GM19239 (cell line): ENCODE measurements around the gene COL21A1.

ENCODE experiments used
- DNase-seq: peaks from one replicate; pipeline ENCODE4 v3.0.0; 2011; ENCODE audit warnings: low spot score; ENCODE audit not compliant: insufficient read length
- FAIRE-seq: peaks from 2 replicates; lab custom pipeline; 2011; peaks lifted over from hg19 to GRCh38; lab: Jason Lieb, UNC

Gene COL21A1

DNA sequence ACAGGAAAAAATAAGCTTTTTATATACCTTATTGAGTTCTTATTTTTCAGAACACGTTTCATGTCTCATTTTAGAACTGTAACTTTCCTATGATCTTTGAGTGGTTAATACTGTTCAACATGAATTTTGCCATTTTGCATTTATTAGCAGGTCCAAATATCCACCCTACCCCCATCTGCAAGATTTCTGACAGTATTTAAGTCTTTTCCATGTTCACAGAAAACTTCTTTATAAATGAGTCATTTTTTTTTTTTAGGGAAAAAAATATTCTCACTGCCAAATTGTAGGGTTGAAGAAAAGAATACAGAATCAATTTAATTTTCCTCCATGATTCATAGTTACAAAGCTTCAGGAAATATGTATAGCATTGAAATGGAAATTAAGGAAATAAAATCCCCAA, 101.8 kb downstream of the COL21A1 start:
- DNase-seq, result no peak
- FAIRE-seq, result no peak

DNA sequence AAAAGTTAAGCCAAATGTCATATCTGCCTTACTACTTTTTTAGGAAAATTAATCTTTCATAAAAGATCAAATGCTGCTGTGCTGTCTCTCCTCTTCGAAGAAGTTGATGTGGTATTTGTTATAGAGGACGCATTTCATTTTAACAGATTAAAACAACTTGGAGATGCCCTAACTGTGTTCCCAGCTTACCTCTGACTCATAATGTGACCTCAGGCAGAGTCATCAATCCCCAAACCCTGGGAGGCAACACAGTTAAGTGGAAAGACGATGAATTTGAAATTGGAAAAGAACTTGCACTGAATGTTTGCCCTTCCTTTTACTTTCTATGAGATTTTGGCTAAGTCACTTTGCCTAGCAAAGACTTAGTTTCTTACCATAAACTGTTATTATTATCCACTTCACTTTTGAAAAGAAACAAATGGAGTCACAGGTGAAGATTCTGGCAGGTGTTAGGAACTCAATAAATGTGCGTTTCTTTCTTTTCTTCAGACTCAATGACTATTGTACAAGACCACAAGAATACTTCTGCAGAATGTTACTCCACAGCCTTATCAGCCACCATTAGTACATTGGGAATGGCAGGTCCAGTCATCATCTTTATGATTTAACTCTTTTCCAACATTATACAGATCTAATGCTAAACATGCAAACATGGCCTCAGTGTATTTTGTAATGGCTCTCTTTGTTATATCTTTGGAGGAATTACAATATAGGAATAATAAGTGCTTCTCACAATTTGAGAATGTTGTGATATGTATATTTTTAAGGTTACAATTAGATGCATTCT, 102.6 kb downstream of the COL21A1 start:
- FAIRE-seq (no peak), DNase-seq (no peak)

DNA sequence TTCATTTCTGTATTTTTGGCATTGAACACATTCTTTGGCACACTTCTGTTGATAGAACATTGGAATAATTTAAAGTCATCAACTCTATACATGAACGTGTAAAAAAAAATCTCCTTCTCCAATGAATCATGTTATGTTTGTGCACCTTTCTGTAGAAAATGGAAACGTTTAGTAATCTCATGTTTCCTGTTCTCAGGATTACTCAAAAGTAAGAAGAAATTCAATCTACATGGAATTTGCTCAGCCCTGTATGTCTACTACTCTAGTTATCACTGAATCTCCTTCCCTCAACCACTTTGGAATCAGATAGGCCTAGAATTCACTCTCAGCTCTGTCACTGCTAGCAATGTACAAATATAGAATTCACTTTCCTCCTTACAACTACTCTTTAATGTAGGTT, 103.6 kb downstream of the COL21A1 start:
- no peak for DNase-seq
- FAIRE-seq, result no peak

DNA sequence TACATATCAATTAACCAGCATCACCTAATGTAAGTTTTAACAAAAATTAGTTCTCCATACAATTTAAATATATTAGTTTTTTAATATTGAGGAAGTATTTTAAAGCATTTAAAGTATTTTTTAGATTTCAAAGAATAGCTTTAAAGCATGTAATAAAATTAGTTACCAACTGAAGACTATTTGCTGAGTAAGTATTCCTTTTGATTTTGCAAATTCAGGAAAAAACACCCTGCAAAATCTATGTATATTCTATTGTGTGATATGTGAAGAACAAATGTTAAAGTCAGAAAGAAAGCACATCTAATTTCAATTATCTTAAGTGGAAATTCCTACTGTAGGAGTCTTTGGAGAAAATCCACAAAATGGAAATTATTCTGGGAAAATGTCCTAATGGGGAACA, 107.3 kb downstream of the COL21A1 start:
- DNase-seq, result no peak
- no peak for FAIRE-seq

DNA sequence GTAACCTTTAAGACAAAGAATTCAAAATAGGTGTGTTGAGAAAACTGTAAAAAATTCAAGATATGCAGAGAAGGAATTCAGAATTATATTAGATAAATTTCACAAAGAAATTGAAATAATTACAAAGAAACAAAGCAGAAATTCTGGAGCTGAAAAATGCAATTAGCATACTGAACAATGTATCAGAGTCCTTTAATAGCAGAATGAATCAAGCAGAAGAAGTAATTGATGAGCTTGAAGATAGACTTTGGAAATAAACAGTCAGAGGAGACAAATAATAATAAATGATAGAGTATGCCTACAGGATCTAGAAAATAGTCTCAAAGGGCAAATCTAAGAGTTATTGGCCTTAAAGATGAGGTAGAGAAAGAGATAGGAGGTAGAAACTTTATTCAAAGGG, 131.7 kb downstream of the COL21A1 start:
- DNase-seq, result no peak
- FAIRE-seq, result no peak

DNA sequence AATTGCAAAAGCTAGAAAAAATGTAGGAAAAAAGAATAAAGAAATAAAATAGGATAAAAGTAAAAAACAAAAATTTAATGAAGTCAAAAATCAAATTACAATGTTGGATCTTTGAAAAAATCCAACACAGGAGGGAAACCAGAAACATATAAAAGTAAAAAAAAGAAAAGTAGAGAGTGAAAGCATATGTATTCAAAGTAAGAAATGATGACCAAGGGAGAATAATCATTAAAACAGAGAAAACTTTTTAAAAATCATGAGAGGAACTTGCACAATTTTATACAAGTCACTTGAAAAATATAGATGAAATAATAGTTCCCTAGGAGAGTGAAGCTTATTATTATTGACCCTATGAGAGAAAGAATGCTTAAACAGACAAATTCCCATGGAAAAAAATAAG, 138.2 kb downstream of the COL21A1 start:
- DNase-seq, result no peak

DNA sequence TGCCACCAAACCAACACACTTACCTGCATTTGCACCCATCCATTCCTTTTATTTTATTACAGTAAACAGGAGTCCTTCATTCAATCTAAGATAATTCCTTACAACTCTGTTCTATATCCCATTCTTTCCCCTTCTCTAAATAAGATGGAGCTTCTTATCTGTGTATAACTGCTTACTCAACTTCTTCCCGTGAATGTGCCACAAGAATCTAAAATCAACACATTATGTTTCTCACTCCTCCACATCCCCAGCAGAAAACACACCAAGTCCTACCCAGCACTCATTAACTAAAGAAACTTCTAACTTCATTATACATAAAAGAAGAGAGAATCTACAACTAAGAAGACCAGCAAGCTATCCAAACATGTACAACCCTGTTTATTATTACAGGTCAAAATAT, 141.1 kb downstream of the COL21A1 start:
- FAIRE-seq (no peak), DNase-seq (no peak)

More for the DNA sequence above, 138.2 kb downstream of the COL21A1 start:
- FAIRE-seq, result no peak

DNA sequence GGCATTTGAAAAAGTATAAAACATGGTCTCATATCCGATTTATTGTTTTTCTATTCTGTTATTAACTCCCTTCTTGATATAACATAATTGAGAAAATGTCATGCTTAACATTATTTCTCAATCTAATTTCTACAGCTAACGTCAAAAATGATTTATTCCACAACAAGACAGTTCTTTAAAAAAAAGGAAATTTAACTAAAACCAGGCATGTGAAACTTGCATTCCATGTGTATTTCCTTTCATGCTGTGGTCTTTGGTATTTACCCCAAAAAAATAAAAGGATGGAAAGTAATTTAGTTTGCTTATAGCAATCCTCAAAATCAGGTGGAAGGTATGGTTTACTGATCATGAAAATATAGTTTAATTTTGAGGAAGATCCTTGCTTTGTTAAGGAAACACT, 142.8 kb downstream of the COL21A1 start:
- FAIRE-seq (no peak), DNase-seq (no peak)

DNA sequence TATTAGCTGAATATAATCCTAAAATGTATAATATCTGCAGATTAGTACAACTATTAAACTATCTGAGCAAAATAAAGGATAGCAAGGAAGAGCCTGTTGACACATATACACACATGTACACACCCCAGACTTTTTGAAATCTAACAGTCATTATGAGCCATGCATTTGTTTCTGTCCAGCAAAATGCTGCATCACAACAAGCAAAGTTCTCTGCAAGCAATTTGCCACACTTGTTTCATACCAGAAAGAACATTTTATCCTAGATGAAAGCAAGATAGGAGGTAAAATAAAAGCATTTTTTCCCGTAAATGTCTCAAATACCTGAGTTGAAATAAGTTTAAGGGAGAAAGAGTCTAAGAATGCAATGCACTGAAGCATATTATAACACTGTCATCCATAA, 145.2 kb downstream of the COL21A1 start:
- FAIRE-seq, result no peak
- no peak for DNase-seq

DNA sequence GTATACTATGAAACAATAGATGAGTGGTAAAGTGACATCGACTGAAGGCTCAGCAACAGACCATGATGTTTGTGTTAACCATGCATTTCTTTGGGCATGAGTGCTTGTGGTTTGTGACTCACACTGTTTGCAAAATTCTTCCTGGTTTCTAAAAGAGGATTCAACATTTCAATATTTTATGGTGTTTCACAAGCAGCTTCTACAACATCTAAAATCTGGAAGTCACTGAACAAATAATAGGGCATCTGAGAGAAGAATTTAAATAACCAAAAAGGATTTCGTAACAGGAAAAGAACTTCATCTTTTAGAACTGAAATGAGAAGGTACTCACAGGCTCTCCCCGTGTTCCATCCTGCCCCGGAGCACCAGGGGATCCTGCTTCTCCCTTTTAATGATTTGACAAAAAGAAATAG, 146.2 kb downstream of the COL21A1 start:
- no peak for DNase-seq
- FAIRE-seq, result no peak

DNA sequence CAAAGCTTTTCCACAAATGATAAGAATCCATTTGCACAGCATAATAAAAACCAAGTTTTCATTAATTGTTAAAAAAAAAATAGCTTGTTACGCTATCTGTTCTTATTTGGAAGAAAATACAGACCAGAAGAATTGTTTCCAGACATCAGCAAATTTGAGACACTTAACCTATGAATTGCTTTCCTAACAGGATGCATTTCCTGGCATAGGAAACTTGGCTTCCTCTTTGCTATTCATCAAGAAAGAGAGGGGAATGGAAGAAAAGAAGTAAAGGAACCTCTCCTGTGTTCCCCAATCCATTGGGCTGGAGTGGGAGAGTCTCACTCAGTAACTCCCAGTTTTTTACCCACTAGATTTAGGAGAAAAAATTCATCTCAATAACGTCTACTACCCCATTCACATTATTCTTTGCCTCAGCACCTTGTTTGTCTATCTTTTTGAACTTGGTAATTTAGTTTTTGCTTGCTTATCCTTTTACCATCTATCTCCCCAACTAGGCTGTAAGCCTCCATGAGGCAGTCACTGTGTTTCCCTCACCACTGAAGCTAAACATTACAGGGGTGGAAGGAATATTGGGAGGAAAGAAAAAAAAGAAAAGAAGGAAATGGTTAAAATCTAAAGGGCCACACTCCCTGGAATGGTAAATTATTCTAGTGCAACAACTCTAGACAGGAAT, 150.3 kb downstream of the COL21A1 start:
- DNase-seq, result no peak
- no peak for FAIRE-seq

DNA sequence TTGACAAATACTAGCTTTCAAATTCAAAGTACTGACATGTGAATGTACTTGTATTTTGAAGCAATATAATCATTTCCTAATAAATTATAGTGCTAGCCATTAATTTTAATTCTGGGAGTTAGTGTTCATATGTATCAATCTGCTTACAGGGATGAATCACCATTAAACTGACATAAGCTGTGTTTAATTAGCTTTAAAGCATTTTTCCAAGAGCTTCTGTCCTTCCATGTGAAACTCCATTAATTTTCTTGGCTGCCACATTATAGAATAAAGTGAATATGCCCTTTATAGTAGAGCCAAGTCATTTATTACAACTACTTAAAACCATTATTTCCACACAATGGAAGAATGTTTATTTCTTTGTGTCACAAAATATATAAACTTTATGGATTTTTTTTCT, 150.8 kb downstream of the COL21A1 start:
- FAIRE-seq (no peak), DNase-seq (no peak)

DNA sequence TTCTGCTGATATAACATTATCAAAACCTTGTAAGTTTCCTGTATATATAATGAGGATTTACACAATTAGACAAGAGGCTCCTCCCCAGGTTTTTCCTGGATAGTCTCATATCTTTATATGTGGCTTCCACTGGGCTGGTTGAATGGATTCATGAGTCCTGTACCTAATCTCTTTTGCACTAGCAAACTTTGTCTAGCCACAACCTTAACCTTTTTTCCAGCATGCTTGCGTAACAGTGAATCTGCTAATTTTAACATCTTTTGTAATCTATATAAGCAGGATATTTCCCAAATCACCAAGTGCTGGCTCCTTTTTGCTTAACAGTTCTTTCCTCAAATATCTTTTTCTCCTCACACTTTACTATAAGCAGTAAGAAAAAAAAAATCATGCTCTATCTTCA, 153.6 kb downstream of the COL21A1 start:
- DNase-seq, result no peak
- FAIRE-seq, result no peak

DNA sequence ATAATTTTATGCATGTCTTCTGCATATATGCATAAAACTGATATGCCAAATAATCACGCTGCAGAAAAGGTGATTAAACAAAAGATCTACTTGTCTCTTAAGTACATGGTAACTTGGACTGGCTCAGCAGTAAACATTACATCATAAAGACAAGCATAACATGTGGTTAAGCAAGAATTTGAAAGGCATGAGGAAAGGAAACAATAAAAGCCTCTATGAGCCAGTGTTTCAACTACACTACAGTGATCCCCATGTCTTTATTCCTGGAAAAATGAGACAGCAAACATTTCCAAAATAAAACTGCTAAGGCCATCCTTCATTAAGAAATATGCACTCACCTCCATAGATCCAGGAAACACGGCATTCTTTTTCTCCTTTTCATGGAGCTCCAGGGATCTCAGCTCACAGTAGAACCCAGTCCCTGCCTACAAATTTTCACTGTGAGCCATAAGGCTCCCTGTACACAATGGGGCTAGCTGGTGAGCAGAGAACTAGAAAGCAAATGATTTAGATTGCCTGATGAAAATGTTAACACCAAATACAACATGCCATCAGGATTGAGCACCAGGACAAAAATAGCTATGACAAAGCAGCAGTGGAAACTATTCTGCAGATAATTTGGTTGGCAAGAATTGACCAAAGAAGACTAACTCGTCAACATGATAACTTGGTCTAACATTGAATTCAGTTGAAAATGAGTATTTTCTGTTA, 156.1 kb downstream of the COL21A1 start:
- DNase-seq (no peak), FAIRE-seq (no peak)

DNA sequence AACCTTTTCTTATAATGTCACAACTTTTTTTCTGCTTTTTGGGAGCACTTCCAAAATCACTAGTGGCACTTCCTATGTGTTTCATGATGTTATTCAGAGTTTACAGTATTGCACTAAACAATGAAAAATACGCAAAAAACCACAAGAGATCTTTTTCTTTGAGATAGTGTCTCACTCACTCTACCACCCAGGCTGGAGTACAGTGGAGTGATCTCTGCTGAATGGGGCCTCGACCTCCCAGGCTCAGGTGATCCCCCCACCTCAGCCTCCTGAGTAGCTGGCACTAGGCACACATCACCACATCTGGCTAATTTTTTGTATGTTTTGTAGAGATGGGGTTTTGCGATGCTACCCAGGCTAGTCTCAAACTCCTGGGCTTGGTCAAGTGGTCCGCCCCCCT, 158.7 kb downstream of the COL21A1 start:
- no peak for DNase-seq
- FAIRE-seq, result no peak

DNA sequence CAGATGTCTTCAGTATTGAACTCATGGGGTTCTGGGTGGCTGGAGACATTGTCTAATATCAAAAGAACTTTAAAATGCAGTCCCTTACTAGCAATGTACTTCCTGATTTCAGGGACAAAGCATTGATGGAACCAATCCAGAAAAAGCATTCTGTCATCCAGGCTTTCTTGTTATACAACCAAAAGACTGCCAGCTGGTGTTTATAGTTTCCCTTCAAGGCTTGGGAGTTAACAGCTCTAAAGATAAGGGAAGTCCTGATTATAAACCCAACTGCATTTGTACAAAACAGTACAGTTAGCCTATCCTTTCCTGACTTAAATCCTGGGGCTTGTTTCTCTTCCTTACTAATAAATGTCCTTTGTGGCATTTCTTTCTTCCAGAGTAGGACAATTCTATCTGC, 160.0 kb downstream of the COL21A1 start:
- FAIRE-seq (no peak), DNase-seq (no peak)

DNA sequence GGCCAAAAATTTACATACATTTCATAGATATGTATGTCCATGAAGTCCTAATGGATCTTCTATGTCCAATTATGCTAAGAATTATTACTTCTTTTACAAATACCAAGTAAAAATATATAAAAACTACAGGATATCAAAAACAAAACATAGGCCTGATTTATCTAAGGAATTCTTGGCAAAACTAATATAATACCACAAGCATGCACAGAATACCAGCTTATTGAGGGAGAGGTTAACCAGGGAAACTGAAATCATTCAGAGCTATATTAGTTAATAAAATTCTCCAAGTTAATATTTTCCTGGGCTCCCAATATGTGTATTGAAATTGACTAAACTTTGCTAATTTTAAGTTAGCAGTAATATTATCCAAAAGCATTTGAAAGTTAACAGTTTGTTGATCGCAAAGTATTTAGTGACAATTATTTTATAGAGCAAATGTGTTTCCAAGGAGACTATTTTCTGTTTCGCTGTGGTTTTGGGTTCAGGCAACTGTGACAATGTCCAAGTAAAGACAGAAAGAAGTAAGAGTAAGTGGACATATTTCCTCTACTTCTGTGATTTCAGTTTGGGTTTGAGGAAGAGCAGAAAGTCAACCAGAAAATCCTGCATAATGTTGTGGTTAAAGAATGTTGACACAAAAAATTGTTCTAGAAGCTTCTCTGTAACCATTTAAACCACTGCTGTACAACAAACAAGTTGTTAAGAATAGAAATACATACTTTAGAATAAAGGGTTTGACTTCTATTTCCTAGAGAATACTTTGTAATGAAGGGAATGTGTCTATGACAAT, 167.4 kb downstream of the COL21A1 start:
- FAIRE-seq (no peak), DNase-seq (no peak)

DNA sequence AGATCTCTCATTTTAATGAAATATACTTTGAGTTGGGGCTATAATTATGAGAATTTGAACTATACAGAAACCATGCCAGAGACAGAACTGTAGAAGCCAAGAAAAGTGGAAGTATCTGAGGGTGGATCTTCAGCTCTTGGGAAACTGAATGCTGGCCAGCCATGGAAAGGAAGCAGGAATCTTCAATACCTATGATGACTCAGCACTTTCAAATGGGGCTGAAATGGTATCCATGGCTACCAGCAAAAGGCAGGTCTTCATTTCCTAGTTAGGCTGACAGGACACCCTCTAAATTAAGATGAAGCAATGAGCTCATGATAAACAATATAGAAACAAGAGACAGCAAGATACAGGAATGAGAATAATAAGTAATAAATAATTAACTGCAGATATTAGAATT, 171.3 kb downstream of the COL21A1 start:
- no peak for FAIRE-seq
- DNase-seq, result no peak

DNA sequence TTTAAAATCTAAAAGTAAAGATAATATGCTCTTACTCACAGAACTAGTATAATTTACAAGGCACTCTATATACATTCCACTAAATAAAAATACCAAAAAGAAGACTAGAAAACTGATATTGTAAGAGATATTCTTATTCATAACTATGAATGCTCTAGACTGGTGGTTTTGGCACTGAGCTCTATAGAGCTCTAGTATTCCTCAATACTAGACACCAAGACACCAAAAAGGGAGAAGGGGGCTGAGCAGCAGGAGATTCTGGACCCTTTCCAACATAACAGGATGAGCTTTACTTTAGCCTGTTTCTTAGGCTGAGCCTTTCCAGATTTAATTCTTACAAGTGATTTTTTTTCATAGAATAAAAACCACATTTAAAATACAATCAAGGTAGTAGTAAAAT, 173.6 kb downstream of the COL21A1 start:
- no peak for FAIRE-seq
- DNase-seq, result no peak

DNA sequence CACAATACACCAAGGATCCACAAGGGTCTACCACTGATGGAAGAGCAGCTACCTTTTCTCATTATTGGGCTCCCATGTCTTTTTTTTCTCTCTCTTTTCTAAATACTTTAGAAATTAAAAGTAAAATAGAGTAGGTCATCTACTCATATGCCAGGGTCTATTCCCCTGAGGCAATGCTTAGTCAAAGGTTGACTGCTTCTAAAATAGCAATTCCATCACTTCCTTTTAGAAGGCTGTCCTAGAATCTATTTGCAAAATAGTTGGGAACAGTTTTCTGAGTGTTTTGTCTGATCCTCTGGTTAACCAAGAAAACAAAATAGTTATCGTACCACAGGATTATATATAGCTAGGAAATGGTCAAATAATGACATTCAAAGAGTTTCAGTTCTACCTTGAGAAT, 174.1 kb downstream of the COL21A1 start:
- no peak for FAIRE-seq
- no peak for DNase-seq

DNA sequence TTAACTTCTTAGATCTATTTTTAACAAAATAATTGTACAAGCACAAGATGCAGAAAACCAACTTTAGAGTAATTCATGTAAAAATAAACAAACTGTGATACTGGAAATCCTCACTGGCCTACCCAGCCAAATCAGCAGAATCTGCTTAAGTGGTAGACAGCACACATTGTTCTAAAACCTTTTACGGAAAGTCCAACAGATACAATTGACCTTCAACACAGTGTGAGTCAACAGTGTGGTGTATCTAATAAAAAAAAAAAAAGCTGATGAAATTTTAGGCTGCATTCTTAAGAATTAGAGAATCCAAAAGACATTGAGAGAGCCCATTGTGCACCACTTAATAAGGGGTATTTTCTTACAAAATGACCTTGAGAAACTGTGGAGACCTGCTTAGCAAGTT, 174.5 kb downstream of the COL21A1 start:
- FAIRE-seq (no peak), DNase-seq (no peak)
